Posterior cingulate gyrus (tissue), 11 donors: ENCODE measurements around the gene C11orf65.

ENCODE experiments used
- DNase-seq, 10 donors: peaks; one replicate each; pipeline versions ENCODE4 v3.0.0 to v3.0.0-alpha.2; 2020 to 2021; ENCODE audit warnings: mixed read lengths in 3 of 10
- intact Hi-C: fragments of 100-400 bp; cut with DNase I; formaldehyde crosslinking; loops from one replicate; pipeline ENCODE4 v1.15.1; 2023

Gene C11orf65, protein sequence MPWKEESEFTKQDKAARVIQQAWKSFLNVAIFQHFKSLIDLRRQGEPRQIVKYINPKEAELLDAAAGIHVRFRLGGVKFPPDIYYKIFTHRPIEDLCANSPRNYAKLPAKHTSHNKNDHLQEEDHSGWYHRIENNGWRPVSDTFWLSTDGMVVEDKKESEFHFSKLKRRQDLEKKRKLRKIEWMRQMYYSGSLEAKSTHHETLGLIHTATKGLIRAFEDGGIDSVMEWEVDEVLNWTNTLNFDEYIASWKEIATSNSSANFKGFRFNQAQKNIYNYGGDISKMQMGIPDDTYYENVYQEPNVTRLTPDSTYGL

GRCh38 chr11:108467091-108467823 is at the start of gene C11orf65:
Gene C11orf65 (minus strand): TSS chr11:108467529. CDS start chr11:108461559, 5,970 bp downstream.
- peak; percentile 93 to 99 (median 97) for DNase-seq
- intact Hi-C loops, result loop anchor here (10.0 kb wide), 2 partner anchors 188 to 352 kb away; no protein-coding TSS in a partner anchor

- intact Hi-C loops, result no loop called here
- DNase-seq, result no peak
Observed at GRCh38 chr11:108516125-108516524, 48.8 kb upstream of the C11orf65 start.

DNA sequence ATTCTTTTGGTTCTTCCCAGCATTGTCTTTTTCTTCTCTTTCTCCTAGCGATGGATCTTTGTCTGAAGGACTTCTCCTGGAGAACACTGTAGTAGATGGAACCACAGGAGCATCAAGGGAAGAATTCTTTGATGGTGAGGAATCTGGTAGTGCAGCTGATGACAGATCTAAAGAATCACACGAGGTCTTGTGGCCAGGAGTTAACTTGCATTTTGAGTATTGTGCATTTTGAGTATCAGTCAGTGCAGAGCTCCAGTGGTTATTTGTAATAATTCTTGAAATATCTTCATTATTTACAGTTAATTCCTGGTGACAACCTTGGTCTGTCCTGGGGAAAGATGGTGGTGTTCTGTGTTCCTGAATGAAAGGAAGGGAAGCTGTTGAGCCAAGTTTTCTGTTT is 45.4 kb upstream of the C11orf65 start:
- intact Hi-C loops, result no loop called here
- no peak for DNase-seq

DNA sequence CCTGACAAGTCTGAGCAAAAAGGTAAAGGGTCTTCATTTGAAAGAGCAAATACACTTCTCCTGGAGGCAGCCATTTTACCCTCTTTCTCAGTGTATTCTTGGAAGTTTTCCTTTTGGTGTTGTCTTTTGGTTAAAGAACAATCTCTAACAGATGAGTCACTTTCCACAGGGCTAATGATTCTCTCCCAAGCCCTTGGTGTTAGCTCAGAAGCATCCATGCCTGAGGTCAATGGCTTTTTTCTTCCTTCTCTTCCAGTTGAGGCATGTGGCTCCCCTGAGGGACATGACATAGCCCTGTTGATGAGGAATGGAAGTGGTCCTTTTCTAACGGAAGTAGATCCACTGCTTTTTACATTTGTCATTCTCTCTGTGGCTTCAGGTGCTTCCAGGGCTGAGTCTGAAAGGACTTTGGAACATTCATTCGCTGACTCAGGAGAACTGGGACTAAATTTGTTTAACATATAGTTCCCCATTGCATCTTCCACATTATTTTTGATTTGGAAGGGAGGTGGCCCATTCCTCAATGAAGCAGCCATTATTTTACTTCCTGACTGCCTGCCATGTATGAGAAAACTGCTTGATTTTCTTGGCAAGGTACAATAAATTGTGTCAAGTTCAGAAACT is 44.6 kb upstream of the C11orf65 start:
- intact Hi-C loops, result no loop called here
- no peak for DNase-seq

DNA sequence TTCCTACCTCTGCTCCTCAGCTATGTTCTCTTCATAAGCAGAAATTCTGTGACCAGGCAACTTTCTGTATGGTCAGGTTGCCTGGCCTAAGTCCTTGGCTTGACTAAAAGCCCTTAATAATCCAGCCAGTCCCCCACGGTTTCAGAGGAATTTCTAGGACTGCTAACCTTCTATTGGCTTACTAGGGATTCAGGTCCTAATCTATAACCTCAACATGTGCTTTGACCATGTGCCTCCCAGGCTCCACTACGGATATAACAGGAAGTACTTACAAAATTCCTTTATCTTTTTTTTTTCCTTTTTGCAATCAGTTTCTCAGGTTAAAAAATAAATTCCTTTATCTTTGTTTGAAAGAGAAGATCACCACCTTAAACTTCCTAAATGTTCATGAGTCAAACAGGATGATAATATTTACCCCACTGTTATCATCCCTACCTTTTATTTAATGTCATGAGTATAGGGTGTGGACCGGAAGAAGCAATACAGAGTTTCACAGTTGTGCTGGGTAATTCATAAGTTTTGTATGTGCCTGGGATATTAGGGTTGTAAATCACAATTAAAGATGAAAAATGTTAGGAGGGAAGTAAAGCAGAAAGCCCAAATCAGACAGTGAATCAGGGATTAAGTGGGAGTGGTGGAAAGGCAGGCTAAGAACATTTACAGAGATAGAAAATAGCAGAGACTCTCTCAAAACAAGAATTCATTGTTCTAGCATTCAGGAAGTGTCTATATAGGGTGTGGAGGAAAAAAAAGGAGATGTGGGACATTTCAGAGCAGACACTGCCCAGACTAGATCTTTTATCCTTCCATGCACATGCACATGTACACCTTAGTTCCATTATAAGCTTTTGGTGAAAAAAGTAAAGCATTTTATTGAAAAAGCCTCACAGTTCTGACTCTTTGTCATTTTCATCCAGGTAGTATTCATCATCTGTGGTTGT is 41.6 kb upstream of the C11orf65 start:
- intact Hi-C loops, result no loop called here
- DNase-seq, result no peak

DNA sequence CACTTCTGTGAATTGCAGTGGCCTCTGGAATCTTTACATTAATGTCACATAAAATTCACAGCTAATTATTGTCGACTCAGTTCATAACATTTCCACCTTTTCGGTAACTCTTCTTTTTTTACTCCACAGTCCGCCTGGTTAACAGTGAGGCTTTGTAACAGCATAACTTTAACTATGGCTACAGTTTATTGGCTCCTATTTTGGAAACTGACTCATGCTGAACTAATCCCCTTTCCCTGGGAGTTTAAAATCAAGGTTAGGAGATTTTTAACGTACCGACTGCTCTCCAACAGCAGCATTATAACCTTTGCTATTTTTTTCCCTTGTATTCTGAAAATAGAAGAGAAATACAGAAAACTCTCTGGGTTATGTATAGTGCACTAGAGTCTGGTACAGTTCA is 34.1 kb upstream of the C11orf65 start:
- no peak for DNase-seq
- intact Hi-C loops, result no loop called here

- no peak for DNase-seq
- intact Hi-C loops, result no loop called here
Observed at GRCh38 chr11:108500721-108501120, 33.4 kb upstream of the C11orf65 start.

DNA sequence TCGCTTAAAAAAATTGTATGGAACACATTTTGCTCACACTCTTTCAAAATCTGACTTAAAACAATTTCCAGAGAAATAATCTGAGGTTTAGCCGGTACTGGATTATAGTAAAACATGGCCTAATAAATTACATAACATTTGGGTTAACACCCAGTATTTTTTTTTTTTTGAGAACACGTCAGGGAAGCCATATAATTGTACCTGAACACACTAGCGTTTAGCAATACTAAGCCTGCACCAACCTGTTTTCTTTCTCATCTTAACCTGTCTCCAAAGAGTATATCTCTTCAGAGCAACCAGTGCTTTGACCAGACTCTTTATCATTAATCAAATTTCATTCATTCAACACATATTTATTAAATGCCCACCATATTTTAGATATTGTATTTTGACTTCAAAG is 32.8 kb upstream of the C11orf65 start:
- no peak for DNase-seq
- intact Hi-C loops, result no loop called here

- intact Hi-C loops, result no loop called here
Observed at GRCh38 chr11:108498816-108499408, 31.6 kb upstream of the C11orf65 start.

GRCh38 chr11:108498046-108498815 is 30.9 kb upstream of the C11orf65 start, which contains the start of gene POGLUT3:
Gene POGLUT3 (minus strand): TSS chr11:108498384. CDS start chr11:108498366, 18 bp downstream.
- DNase-seq, result peak; percentile 7 to 91 (median 36)
- intact Hi-C loops, result no loop called here

More at GRCh38 chr11:108498816-108499408, 31.6 kb upstream of the C11orf65 start:
- DNase-seq, result no peak

DNA sequence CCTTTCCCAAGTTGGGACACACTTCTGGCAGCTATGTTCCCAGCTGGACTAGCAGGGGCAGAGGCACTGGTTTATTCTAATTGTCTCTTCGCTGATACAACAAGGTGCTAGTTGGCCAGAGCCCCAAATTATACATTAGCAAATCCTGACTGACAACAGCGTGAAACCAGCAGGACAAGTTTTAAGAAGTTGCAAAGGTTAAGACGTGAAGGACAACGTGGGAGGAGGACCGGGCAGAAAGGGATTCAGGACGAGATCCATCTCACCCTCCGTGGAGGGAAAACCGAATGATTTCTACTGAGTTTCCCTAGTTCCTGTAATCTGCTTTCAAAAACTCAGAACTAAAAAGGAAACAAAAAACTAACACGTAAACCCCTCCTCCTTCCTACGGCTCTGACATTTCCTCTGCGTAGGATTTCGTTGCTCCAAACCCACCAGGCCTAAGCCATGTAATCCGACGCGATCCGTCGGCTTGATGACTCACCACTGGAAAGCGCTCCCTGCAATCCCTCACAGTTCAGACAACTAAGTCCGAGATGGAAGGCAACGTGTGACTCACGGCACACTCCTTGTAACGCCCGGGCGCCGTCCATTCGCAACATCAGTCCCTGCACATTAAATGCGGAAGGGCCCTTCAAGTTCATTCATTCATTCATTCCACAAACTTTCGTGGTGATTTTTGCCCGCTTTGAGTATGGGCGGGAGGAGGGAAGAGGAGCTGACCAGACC is 30.2 kb upstream of the C11orf65 start:
- peak; percentile 21 to 92 (median 52) for DNase-seq
- intact Hi-C loops, result no loop called here

- intact Hi-C loops, result no loop called here
- no peak for DNase-seq
Observed at GRCh38 chr11:108496643-108497256, 29.4 kb upstream of the C11orf65 start.

DNA sequence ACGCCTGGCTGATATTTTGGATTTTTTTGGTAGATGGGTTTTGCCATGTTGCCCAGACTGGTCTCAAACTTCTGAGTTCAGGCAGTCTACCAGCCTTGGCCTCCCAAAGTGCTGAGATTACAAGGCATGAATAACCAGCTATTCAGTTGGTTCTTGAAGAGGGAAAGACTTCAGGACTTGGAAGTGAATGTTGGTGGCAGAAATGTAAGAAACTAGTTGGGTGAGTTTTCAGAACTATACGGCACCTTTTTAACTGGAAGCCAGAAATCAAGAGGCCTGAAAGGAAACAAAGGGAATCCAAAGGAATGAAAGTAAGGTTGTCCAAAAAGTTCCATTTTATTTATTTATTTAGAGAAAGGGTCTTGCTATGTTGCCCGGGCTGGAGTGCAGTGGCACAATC is 28.0 kb upstream of the C11orf65 start:
- intact Hi-C loops, result no loop called here

DNA sequence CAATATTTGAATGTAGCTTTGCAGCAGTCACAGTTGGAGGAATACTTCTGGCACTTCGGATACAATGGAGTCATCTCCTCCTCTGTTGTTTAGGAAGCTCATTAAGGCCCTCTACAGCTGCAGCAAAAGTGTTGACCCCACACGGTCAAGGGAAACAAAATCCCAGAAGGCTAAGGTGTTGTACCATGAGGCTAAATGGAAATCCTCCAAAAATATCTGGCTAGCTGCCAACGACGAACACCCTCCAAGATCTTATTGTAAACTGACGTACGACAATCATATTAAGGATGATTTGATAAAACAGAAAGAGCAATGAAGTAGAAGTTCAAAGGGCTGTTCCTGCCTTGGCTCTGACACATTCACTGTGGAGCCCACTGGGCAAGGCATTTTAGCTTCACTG is 26.9 kb upstream of the C11orf65 start:
- intact Hi-C loops, result no loop called here
- no peak for DNase-seq

More for the DNA sequence above, 28.0 kb upstream of the C11orf65 start:
- DNase-seq, result no peak

- intact Hi-C loops, result no loop called here
- DNase-seq, result no peak
Observed at GRCh38 chr11:108491936-108492335, 24.6 kb upstream of the C11orf65 start.

DNA sequence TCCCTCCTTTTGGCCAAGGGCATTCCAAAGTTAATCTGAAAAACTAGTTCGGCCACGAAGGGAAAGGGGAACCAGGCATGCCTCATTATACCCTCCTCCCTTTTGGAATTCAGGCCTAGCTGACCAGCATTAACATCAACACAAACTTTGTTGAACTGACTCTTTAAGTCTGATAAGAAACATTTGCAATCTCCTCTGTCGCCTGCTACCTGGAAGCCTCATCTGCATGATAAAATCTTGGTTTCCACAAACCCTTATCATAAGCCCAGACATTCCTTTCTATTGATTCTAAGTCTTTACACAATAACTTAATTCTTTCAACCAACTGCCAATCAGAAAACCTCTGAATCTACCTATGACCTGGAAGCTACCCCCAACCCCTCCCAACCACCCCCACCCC is 19.5 kb upstream of the C11orf65 start:
- DNase-seq, result no peak
- intact Hi-C loops, result no loop called here

DNA sequence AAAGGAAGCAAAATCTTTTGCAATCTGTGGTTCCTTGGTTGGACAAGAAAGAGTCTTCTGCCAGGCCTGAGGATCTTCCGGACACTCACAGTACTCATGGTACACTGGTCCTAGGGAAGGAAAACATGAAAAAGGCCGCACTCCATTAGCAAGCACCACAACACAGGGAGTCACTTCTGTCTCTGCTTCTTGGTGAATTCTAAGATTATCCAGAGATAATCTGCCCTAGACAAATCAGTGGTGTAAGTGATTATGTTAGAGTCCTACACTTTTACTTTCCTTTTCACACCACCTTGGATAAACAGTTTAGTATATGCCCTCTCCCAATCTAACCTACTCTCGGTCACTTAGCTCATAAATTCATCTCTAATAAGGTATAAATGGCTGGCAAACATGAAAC is 19.0 kb upstream of the C11orf65 start:
- intact Hi-C loops, result no loop called here
- DNase-seq, result no peak

GRCh38 chr11:108483163-108483562 is 15.8 kb upstream of the C11orf65 start:
- intact Hi-C loops, result no loop called here
- DNase-seq, result no peak
